SK-N-SH treated with all-trans-retinoic acid at 6 μM for 48 hours (cell line): ENCODE results near the gene DKK2.

ENCODE experiments used
- ATAC-seq: fragments of 200-7000 bp; cut with Tn5 transposase; 3 replicates; pipeline ENCODE4 v1.9.1; 2020; ENCODE audit warnings: mild to moderate bottlenecking, moderate library complexity
- ARNTL ChIP-seq: fragments of 450-650 bp; formaldehyde crosslinking; IDR thresholded peaks from 2 replicates; pipeline ENCODE4 v1.5.0; 2020; ENCODE audit warnings: low read depth, mild to moderate bottlenecking, moderate library complexity, borderline replicate concordance
- BACH2 ChIP-seq: fragments of 250-450 bp; sonication (Bioruptor Pico); IDR thresholded peaks from 2 replicates; pipeline ENCODE4 v1.9.0; 2021; ENCODE audit warnings: mild to moderate bottlenecking, borderline replicate concordance
- CSDC2 ChIP-seq: fragments of 250-450 bp; sonication (Bioruptor Pico); IDR thresholded peaks from 2 replicates; pipeline ENCODE4 v1.5.0; 2020; ENCODE audit warnings: mild to moderate bottlenecking, moderate library complexity
- ESRRG ChIP-seq: fragments of 250-450 bp; sonication (Bioruptor Pico); IDR thresholded peaks from 2 replicates; pipeline ENCODE4 v1.6.1; 2021; ENCODE audit warnings: mild to moderate bottlenecking
- ISL1 ChIP-seq: fragments of 250-450 bp; sonication (Bioruptor Pico); IDR thresholded peaks from 2 replicates; pipeline ENCODE4 v2.1.2; 2022; ENCODE audit warnings: mild to moderate bottlenecking, moderate library complexity
- OSR1 ChIP-seq: fragments of 250-450 bp; sonication (Bioruptor Pico); IDR thresholded peaks from 2 replicates; pipeline ENCODE4 v1.8.0; 2022; ENCODE audit warnings: moderate library complexity, mild to moderate bottlenecking, inconsistent platforms
- PPARA ChIP-seq: fragments of 250-450 bp; sonication (Bioruptor Pico); IDR thresholded peaks from 2 replicates; pipeline ENCODE4 v1.5.0; 2020; ENCODE audit warnings: mild to moderate bottlenecking, borderline replicate concordance
- RARB ChIP-seq: fragments of 250-450 bp; sonication (Bioruptor Pico); IDR thresholded peaks from 2 replicates; pipeline ENCODE4 v1.8.0; 2021; ENCODE audit warnings: mild to moderate bottlenecking, moderate library complexity
- SNAI2 ChIP-seq: fragments of 250-450 bp; sonication (Bioruptor Pico); IDR thresholded peaks from 2 replicates; pipeline ENCODE4 v1.5.0; 2020; ENCODE audit warnings: mild to moderate bottlenecking, moderate library complexity
- TCF4 ChIP-seq: fragments of 250-450 bp; sonication (Bioruptor Pico); IDR thresholded peaks from 2 replicates; pipeline ENCODE4 v1.8.0; 2021; ENCODE audit warnings: mild to moderate bottlenecking, moderate library complexity, borderline replicate concordance
- TOX ChIP-seq: fragments of 250-450 bp; sonication (Bioruptor Pico); IDR thresholded peaks from 2 replicates; pipeline ENCODE4 v1.8.0; 2021; ENCODE audit warnings: mild to moderate bottlenecking, moderate library complexity, borderline replicate concordance
- ZC3H10 ChIP-seq: fragments of 250-450 bp; sonication (Bioruptor Pico); IDR thresholded peaks from 2 replicates; pipeline ENCODE4 v1.5.1; 2021; ENCODE audit warnings: mild to moderate bottlenecking, moderate library complexity
- ZFP3 ChIP-seq: fragments of 250-450 bp; sonication (Bioruptor Pico); IDR thresholded peaks from 2 replicates; pipeline ENCODE4 v1.5.0; 2020; ENCODE audit warnings: mild to moderate bottlenecking, moderate library complexity
- ZFP30 ChIP-seq: fragments of 450-650 bp; formaldehyde crosslinking; IDR thresholded peaks from 2 replicates; pipeline ENCODE4 v1.5.0; 2022; ENCODE audit warnings: mild to moderate bottlenecking, moderate library complexity
- ZNF565 ChIP-seq: fragments of 450-650 bp; formaldehyde crosslinking; conservative IDR thresholded peaks from 2 replicates; pipeline ENCODE4 v1.5.0; 2020; ENCODE audit warnings: low read depth, mild to moderate bottlenecking, moderate library complexity
- ZNF70 ChIP-seq: fragments of 450-650 bp; formaldehyde crosslinking; IDR thresholded peaks from 2 replicates; pipeline ENCODE4 v1.5.0; 2020; ENCODE audit warnings: mild to moderate bottlenecking, moderate library complexity
- ZNF8 ChIP-seq: fragments of 450-650 bp; formaldehyde crosslinking; IDR thresholded peaks from 2 replicates; pipeline ENCODE4 v1.5.0; 2020; ENCODE audit warnings: mild to moderate bottlenecking, moderate library complexity
- TF ChIP-seq, protein P1 (sequence below): fragments of 250-450 bp; sonication (Bioruptor Pico); IDR thresholded peaks from 2 replicates; pipeline ENCODE4 v1.5.1; 2020; ENCODE audit warnings: low read depth, mild to moderate bottlenecking, moderate library complexity
- TF ChIP-seq, protein P2 (sequence below): fragments of 250-450 bp; sonication (Bioruptor Pico); IDR thresholded peaks from 2 replicates; pipeline ENCODE4 v1.5.1; 2021; ENCODE audit warnings: mild to moderate bottlenecking, moderate library complexity
- TF ChIP-seq, protein P3 (sequence below): fragments of 250-450 bp; sonication (Bioruptor Pico); IDR thresholded peaks from 2 replicates; pipeline ENCODE4 v1.5.0; 2020; ENCODE audit warnings: mild to moderate bottlenecking, moderate library complexity
- TF ChIP-seq, protein P4 (sequence below): fragments of 250-450 bp; sonication (Bioruptor Pico); IDR thresholded peaks from 2 replicates; pipeline ENCODE4 v1.8.0; 2021; ENCODE audit warnings: low read depth, mild to moderate bottlenecking, moderate library complexity, borderline replicate concordance

DKK2 gene

DNA sequence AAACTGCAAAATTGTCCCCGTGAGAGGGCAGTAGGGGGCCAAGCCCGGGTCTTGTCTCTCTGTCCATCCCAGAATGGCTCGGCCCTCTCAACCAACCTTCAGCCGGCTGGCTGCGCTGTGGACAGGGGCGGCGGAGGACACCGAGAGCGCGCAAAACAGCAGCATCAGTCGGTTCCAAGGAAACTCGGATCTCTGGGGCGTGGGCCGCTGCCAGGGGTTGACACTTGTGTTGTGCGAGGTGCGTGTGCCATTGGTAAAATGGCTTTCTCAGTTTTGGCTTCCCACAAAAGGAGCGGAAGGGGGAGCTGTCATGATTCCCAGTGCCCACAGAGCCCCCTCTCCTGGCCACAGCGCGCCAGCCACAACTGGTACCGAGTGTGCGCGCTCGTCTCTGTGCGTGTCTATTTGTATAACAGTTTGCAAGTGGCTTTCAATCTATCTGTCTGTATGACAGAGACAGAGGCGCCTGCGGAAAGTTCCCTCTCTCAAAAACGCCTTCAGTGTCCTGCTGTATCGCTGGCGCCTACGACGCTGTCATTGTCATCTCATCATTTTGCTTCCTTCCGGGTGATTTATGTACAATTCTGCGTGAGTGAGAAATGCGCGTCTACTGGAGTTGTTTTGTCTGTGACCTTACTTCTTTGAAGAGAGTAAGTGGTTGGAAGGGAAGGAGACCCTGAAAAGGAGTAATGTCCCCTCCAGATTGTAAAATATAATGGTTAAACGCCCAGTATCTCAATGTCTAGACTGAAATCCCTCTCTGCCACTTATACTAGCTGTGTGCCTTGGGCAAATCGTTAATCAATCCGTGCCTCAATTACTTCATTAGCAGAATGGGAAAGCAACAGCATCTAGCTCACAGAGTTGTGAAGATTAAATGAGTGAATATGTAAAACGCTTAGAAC lies 1.8 kb downstream of the DKK2 start:
- TF ChIP-seq TCF4 (no peak), CSDC2 (no peak), ZNF8 (CRISPR knock-in tag) (no peak), PPARA (no peak), ZFP30 (CRISPR knock-in tag) (no peak), ARNTL (CRISPR knock-in tag) (no peak), TOX (CRISPR knock-in tag) (no peak), ZNF565 (CRISPR knock-in tag) (no peak)
- TF ChIP-seq, protein P1, sequence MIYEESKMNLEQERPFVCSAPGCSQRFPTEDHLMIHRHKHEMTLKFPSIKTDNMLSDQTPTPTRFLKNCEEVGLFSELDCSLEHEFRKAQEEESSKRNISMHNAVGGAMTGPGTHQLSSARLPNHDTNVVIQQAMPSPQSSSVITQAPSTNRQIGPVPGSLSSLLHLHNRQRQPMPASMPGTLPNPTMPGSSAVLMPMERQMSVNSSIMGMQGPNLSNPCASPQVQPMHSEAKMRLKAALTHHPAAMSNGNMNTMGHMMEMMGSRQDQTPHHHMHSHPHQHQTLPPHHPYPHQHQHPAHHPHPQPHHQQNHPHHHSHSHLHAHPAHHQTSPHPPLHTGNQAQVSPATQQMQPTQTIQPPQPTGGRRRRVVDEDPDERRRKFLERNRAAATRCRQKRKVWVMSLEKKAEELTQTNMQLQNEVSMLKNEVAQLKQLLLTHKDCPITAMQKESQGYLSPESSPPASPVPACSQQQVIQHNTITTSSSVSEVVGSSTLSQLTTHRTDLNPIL (CRISPR knock-in tag): no peak
- TF ChIP-seq, protein P2, sequence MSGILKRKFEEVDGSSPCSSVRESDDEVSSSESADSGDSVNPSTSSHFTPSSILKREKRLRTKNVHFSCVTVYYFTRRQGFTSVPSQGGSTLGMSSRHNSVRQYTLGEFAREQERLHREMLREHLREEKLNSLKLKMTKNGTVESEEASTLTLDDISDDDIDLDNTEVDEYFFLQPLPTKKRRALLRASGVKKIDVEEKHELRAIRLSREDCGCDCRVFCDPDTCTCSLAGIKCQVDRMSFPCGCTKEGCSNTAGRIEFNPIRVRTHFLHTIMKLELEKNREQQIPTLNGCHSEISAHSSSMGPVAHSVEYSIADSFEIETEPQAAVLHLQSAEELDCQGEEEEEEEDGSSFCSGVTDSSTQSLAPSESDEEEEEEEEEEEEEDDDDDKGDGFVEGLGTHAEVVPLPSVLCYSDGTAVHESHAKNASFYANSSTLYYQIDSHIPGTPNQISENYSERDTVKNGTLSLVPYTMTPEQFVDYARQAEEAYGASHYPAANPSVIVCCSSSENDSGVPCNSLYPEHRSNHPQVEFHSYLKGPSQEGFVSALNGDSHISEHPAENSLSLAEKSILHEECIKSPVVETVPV (CRISPR knock-in tag): no peak
- TF ChIP-seq, protein P3, sequence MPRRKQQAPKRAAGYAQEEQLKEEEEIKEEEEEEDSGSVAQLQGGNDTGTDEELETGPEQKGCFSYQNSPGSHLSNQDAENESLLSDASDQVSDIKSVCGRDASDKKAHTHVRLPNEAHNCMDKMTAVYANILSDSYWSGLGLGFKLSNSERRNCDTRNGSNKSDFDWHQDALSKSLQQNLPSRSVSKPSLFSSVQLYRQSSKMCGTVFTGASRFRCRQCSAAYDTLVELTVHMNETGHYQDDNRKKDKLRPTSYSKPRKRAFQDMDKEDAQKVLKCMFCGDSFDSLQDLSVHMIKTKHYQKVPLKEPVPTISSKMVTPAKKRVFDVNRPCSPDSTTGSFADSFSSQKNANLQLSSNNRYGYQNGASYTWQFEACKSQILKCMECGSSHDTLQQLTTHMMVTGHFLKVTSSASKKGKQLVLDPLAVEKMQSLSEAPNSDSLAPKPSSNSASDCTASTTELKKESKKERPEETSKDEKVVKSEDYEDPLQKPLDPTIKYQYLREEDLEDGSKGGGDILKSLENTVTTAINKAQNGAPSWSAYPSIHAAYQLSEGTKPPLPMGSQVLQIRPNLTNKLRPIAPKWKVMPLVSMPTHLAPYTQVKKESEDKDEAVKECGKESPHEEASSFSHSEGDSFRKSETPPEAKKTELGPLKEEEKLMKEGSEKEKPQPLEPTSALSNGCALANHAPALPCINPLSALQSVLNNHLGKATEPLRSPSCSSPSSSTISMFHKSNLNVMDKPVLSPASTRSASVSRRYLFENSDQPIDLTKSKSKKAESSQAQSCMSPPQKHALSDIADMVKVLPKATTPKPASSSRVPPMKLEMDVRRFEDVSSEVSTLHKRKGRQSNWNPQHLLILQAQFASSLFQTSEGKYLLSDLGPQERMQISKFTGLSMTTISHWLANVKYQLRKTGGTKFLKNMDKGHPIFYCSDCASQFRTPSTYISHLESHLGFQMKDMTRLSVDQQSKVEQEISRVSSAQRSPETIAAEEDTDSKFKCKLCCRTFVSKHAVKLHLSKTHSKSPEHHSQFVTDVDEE (CRISPR knock-in tag): no peak
- ATAC-seq: peak; percentile 79

DNA sequence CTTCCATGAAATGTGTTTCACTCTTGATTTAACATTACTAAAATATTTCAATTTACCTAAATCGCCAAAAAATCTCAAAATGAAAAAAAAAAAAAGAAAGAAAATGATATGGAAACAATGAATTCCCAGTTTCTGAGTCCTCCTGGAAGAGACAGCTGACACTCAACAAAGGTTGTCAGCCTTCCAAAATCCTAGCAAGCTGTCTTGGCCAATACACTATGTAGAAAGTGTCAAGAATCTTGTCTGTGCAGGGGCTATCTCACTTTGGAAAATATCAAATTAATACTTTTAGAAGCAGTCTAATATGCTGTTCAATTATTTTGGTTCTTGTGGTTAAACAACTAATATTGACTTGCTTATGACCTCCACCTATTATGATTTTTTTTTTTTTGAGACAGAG lies 8.7 kb downstream of the DKK2 start:
- ATAC-seq: no peak
- TF ChIP-seq ZC3H10: no peak
- no peak for TF ChIP-seq CSDC2
- no peak for TF ChIP-seq ZNF70 (CRISPR knock-in tag)
- no peak for TF ChIP-seq TCF4
- TF ChIP-seq RARB (CRISPR knock-in tag): no peak
- TF ChIP-seq ISL1 (CRISPR knock-in tag): no peak
- TF ChIP-seq, protein P3 (CRISPR knock-in tag): no peak
- TF ChIP-seq, protein P4, sequence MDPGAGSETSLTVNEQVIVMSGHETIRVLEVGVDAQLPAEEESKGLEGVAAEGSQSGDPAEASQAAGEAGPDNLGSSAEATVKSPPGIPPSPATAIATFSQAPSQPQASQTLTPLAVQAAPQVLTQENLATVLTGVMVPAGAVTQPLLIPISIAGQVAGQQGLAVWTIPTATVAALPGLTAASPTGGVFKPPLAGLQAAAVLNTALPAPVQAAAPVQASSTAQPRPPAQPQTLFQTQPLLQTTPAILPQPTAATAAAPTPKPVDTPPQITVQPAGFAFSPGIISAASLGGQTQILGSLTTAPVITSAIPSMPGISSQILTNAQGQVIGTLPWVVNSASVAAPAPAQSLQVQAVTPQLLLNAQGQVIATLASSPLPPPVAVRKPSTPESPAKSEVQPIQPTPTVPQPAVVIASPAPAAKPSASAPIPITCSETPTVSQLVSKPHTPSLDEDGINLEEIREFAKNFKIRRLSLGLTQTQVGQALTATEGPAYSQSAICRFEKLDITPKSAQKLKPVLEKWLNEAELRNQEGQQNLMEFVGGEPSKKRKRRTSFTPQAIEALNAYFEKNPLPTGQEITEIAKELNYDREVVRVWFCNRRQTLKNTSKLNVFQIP (CRISPR knock-in tag): no peak
- no peak for TF ChIP-seq ZFP3 (CRISPR knock-in tag)
- no peak for TF ChIP-seq PPARA
- no peak for TF ChIP-seq BACH2 (CRISPR knock-in tag)
- TF ChIP-seq ARNTL (CRISPR knock-in tag): no peak
- TF ChIP-seq ZNF565 (CRISPR knock-in tag): no peak
- TF ChIP-seq ZFP30 (CRISPR knock-in tag): no peak
- TF ChIP-seq ESRRG: no peak
- TF ChIP-seq, protein P2 (CRISPR knock-in tag): no peak
- TF ChIP-seq TOX (CRISPR knock-in tag): no peak
- TF ChIP-seq ZNF8 (CRISPR knock-in tag): no peak
- no peak for TF ChIP-seq OSR1 (CRISPR knock-in tag)
- no peak for TF ChIP-seq SNAI2 (CRISPR knock-in tag)
